OCI-LY3 (cell line): ENCODE results near the gene POLR2H.

Experiments used
- H2AFZ ChIP-seq: fragments of 200-600, 300-600 bp; shearing (Covaris generic); 2 replicates; pipeline ENCODE4 v1.6.0; 2014; ENCODE audit warnings: antibody characterized with exemption, low read depth, low read length
- H3K27ac ChIP-seq: fragments of 200-600, 300-600 bp; sonication (generic); 2 replicates; pipeline ENCODE4 v1.5.1; 2014; ENCODE audit warnings: mild to moderate bottlenecking, low read length, moderate library complexity, mixed read lengths
- H3K27me3 ChIP-seq: fragments of 200-600, 300-600 bp; sonication (generic); 2 replicates; pipeline ENCODE4 v1.6.1; 2014; ENCODE audit warnings: low read depth, low read length, mixed read lengths
- H3K36me3 ChIP-seq: fragments of 200-600, 300-600 bp; sonication (generic); replicated peaks from 2 replicates; pipeline ENCODE3; 2014; ENCODE audit warnings: low read depth, low read length, mixed read lengths
- H3K4me1 ChIP-seq: fragments of 300-600, 200-600 bp; sonication (generic); 2 replicates; pipeline ENCODE4 v1.6.1; 2014; ENCODE audit warnings: low read length, mixed read lengths
- H3K4me2 ChIP-seq: fragments of 200-600, 300-600 bp; sonication (generic); 2 replicates; pipeline ENCODE4 v1.6.1; 2014; ENCODE audit warnings: low read length, mixed read lengths
- H3K4me3 ChIP-seq: fragments of 300-600, 200-600 bp; sonication (generic); 2 replicates; pipeline ENCODE4 v1.5.1; 2014; ENCODE audit warnings: antibody characterized with exemption, mild to moderate bottlenecking, low read length, moderate library complexity
- H3K79me2 ChIP-seq: fragments of 300-600, 200-600 bp; shearing (Covaris generic); 2 replicates; pipeline ENCODE4 v1.6.1; 2014; ENCODE audit warnings: mild to moderate bottlenecking, low read length, mixed read lengths
- H3K9ac ChIP-seq: fragments of 300-600, 200-600 bp; shearing (Covaris generic); 2 replicates; pipeline ENCODE4 v1.6.0; 2014; ENCODE audit warnings: mild to moderate bottlenecking, low read length, moderate library complexity
- H3K9me3 ChIP-seq: fragments of 200-600, 300-600 bp; shearing (Covaris generic); 2 replicates; pipeline ENCODE4 v1.6.1; 2014; ENCODE audit warnings: low read length, mixed read lengths; ENCODE audit not compliant: insufficient read depth
- H4K20me1 ChIP-seq: fragments of 200-600, 300-600 bp; sonication (generic); 2 replicates; pipeline ENCODE4 v1.6.1; 2016; ENCODE audit warnings: low read length, mixed read lengths; ENCODE audit not compliant: insufficient read depth
- CTCF ChIP-seq: fragments of 200-600, 300-600 bp; sonication (generic); IDR thresholded peaks from 2 replicates; pipeline ENCODE4 v1.5.1; 2014; ENCODE audit warnings: antibody characterized with exemption, low read length, low read depth
- EZH2phosphoT487 ChIP-seq: fragments of 200-600 bp; shearing (Covaris generic); IDR thresholded peaks from 2 replicates; pipeline ENCODE4 v1.6.1; 2018; ENCODE audit warnings: antibody characterized with exemption, mixed run types, low read depth

Gene POLR2H

GRCh38 chr3:184368116-184368515 lies 6.6 kb downstream of the POLR2H start:
- Histone ChIP-seq H3K36me3 (peaks cover 39% of the 10 kb centered on the region), H2AFZ (no peak overlapping the region), H3K27me3 (no peaks in the 10 kb centered on the region), H3K9me3 (no peaks in the 10 kb centered on the region), H3K4me1 (peaks cover 9% of the 10 kb centered on the region), H3K79me2 (peaks cover 22% of the 10 kb centered on the region), H3K9ac (no peak overlapping the region), H3K4me2 (no peak overlapping the region), H3K27ac (no peak overlapping the region), H4K20me1 (0 out of 2 replicates have a peak, but pooled peaks cover 4% of the 10 kb centered on the region), H3K4me3 (no peak overlapping the region)
- no peak for TF ChIP-seq CTCF
- no peak for TF ChIP-seq EZH2phosphoT487

GRCh38 chr3:184368586-184369183 lies 7.2 kb downstream of the POLR2H start:
- Histone ChIP-seq H3K4me3 (no peak overlapping the region), H3K9ac (no peak overlapping the region), H3K27ac (no peak overlapping the region), H3K9me3 (no peaks in the 10 kb centered on the region), H3K4me1 (peaks cover 9% of the 10 kb centered on the region), H3K79me2 (peaks cover 17% of the 10 kb centered on the region), H3K4me2 (no peak overlapping the region), H3K27me3 (no peaks in the 10 kb centered on the region), H4K20me1 (0 out of 2 replicates have a peak, but pooled peaks cover 4% of the 10 kb centered on the region), H3K36me3 (peaks cover 39% of the 10 kb centered on the region), H2AFZ (no peak overlapping the region)
- TF ChIP-seq EZH2phosphoT487, result no peak
- no peak for TF ChIP-seq CTCF

GRCh38 chr3:184371570-184372018 lies 10.1 kb downstream of the POLR2H start:
- TF ChIP-seq CTCF, result peak; percentile 67
- no peak for TF ChIP-seq EZH2phosphoT487
- Histone ChIP-seq H3K27me3 (peaks cover 3% of the 10 kb centered on the region; the same call in 1 of the 2 replicates), H3K9ac (no peak overlapping the region), H3K4me3 (no peak overlapping the region), H3K4me2 (no peak overlapping the region), H3K36me3 (peaks cover 25% of the 10 kb centered on the region), H4K20me1 (no peaks in the 10 kb centered on the region), H2AFZ (no peak overlapping the region), H3K27ac (no peak overlapping the region), H3K79me2 (no peaks in the 10 kb centered on the region), H3K4me1 (no peaks in the 10 kb centered on the region), H3K9me3 (no peaks in the 10 kb centered on the region)

GRCh38 chr3:184372296-184372821 lies 10.8 kb downstream of the POLR2H start:
- Histone ChIP-seq H3K36me3 (peaks cover 22% of the 10 kb centered on the region), H3K4me1 (no peaks in the 10 kb centered on the region), H3K4me3 (no peak overlapping the region), H4K20me1 (no peaks in the 10 kb centered on the region), H3K27me3 (peaks cover 3% of the 10 kb centered on the region; the same call in 1 of the 2 replicates), H3K79me2 (no peaks in the 10 kb centered on the region), H3K9me3 (no peaks in the 10 kb centered on the region), H3K27ac (no peak overlapping the region), H3K9ac (no peak overlapping the region), H3K4me2 (no peak overlapping the region), H2AFZ (no peak overlapping the region)
- no peak for TF ChIP-seq EZH2phosphoT487
